ENCODE measurements around the gene LRP1B. TPM values are rescaled to one million over a fixed set of nuclear protein-coding genes. Genes with fewer than 3 reads are reported as not detected.

LRP1B gene
- total RNA-seq, 4 donors from 2014 or later = 0.85 to 3.3 (median 1.1) TPM; not detected in 1

DNA sequence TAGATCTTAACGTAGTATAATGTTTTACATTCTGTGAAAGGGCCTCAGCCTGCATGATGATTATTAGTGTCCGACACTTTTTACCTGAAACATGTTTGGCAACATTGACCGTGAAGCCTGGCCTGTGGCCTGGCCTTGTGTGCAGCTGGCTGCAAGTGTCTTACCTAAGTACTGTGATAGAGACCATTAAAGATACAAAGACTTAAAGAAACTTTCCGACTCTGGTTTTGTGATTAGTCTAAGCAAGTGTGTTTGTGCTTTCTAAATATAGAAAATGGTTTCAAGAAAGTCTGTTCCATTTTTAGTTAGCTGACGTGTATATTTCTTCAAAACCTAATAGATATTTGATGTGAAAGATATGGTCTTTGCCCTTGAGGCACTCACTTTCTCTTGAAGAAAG is 601.8 kb downstream of the LRP1B start:
- Histone ChIP-seq H3K9me3 (no peaks in the 10 kb centered on the region), H3K4me1 (no peaks in the 10 kb centered on the region), H3K4me3 (no peak overlapping the region), H3K27me3 (no peaks in the 10 kb centered on the region), H3K27ac (no peak overlapping the region), H3K36me3 (no peaks in the 10 kb centered on the region)
- no peak for TF ChIP-seq POLR2A (IDR thresholded peaks at IDR 0.05)
- TF ChIP-seq, protein P1, sequence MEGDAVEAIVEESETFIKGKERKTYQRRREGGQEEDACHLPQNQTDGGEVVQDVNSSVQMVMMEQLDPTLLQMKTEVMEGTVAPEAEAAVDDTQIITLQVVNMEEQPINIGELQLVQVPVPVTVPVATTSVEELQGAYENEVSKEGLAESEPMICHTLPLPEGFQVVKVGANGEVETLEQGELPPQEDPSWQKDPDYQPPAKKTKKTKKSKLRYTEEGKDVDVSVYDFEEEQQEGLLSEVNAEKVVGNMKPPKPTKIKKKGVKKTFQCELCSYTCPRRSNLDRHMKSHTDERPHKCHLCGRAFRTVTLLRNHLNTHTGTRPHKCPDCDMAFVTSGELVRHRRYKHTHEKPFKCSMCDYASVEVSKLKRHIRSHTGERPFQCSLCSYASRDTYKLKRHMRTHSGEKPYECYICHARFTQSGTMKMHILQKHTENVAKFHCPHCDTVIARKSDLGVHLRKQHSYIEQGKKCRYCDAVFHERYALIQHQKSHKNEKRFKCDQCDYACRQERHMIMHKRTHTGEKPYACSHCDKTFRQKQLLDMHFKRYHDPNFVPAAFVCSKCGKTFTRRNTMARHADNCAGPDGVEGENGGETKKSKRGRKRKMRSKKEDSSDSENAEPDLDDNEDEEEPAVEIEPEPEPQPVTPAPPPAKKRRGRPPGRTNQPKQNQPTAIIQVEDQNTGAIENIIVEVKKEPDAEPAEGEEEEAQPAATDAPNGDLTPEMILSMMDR (IDR thresholded peaks at IDR 0.05) = no peak
- no peak for DNase-seq

DNA sequence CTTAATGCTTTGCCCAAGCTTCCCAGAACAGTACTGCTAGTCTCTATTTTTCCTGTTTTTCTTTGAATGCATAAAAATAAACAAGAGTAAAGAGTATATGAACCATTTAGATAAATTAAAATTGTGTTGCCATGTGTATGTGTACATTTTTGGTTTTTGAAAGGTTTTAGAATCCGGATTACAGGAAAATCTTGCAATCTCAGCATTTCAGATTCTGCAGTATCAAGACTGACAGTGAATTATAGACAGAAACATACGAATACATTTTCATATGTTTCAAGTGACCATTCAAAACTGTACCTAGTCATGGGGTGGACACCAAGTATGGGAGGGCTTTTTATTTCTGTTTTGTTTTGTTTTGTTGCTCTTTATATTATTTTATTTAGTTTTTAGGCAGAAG is 604.1 kb downstream of the LRP1B start:
- Histone ChIP-seq H3K4me3 (no peak overlapping the region), H3K4me1 (no peaks in the 10 kb centered on the region), H3K27ac (no peak overlapping the region), H3K27me3 (no peaks in the 10 kb centered on the region), H3K36me3 (no peaks in the 10 kb centered on the region), H3K9me3 (no peaks in the 10 kb centered on the region)
- DNase-seq = no peak
- TF ChIP-seq, protein P1 (IDR thresholded peaks at IDR 0.05) = no peak
- TF ChIP-seq POLR2A (IDR thresholded peaks at IDR 0.05) = no peak

DNA sequence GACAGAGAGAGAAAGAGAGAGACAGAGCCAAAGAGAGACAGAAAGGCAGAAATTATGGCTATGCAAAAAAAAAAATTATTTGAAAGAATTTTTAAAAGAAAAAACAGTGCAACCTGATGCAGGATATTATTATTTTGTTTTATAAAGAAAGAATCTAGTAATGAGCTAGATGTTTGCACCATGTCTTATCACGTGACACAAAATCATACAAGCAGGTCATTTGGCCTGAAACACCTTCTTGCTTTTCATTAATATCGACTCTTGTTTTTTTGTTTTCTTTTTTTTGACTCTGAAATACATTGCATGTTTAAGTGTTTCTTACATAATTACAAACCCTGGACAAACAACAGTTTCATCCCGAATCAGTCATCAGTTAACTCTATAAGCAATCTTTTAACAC is 606.0 kb downstream of the LRP1B start:
- Histone ChIP-seq H3K4me1 (no peaks in the 10 kb centered on the region), H3K27me3 (no peaks in the 10 kb centered on the region), H3K36me3 (no peaks in the 10 kb centered on the region), H3K9me3 (no peaks in the 10 kb centered on the region), H3K27ac (no peak overlapping the region), H3K4me3 (no peak overlapping the region)
- DNase-seq = no peak
- TF ChIP-seq POLR2A (IDR thresholded peaks at IDR 0.05) = no peak
- TF ChIP-seq, protein P1 (IDR thresholded peaks at IDR 0.05) = no peak

DNA sequence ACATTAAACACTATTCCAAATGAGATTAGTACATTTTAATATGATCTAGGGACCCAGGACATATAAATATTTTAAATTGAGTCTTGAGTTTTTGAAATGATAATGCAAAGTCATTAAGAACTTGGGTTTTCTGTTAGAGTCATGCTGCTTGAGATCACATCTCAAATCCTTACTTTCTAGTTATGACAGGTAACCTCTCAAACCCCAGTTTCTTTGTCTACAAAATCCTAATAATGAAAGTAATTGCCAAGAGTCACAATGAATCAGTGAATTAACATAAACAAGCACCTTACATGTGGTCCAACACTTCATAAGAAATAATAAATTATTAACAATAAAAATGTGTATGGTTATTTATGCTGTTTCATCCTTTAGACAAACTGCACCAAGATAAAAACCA is 607.6 kb downstream of the LRP1B start:
- H3K4me1 ChIP-seq = no peaks in the 10 kb centered on the region
- no peaks in the 10 kb centered on the region for H3K9me3 ChIP-seq
- DNase-seq = no peak
- TF ChIP-seq, protein P1 (IDR thresholded peaks at IDR 0.05) = no peak
- no peak for TF ChIP-seq POLR2A (IDR thresholded peaks at IDR 0.05)
- no peak overlapping the region for H3K4me3 ChIP-seq
- no peak overlapping the region for H3K27ac ChIP-seq
- no peaks in the 10 kb centered on the region for H3K36me3 ChIP-seq
- no peaks in the 10 kb centered on the region for H3K27me3 ChIP-seq

DNA sequence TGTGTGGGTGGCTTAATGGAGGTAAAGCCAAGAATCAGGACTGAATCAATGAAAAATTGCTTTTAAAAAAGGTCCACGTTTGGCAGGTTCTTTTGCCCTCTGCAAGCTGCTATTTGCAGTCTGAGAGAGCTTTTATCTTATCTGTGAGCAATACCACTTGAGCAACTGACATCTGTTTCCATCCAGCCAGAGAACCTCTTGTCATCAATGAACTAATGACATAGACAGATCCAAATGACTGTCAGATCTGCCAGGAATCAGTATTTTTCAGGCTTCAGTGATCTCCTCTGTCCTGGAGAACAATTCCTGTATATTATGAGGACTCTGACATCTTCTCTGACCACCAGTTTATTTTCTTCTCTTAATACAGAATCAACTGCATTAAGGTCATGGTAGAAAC is 608.1 kb downstream of the LRP1B start:
- TF ChIP-seq, protein P1 (IDR thresholded peaks at IDR 0.05) = no peak
- no peak for TF ChIP-seq POLR2A (IDR thresholded peaks at IDR 0.05)
- Histone ChIP-seq H3K9me3 (no peaks in the 10 kb centered on the region), H3K36me3 (no peaks in the 10 kb centered on the region), H3K4me3 (no peak overlapping the region), H3K27ac (no peak overlapping the region), H3K4me1 (no peaks in the 10 kb centered on the region), H3K27me3 (no peaks in the 10 kb centered on the region)
- no peak for DNase-seq

DNA sequence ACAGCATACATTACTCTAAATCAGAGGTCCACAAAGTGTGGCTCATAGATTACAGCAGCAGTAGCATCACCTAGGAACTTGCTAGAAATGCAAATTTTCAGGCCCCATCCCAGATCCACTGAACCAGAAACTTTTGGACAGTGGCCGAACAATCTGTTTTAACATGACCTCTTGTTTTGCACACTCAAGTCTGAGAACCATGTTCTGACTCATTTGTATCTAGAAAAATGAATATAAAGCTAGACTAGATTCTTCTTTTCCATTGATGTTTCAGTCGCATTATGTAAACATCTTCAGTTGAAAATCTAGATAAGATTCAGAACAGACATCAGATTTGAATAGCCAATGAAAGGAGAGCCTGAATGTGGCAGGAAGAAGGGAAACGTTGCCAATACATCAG is 608.8 kb downstream of the LRP1B start:
- Histone ChIP-seq H3K9me3 (no peaks in the 10 kb centered on the region), H3K27ac (no peak overlapping the region), H3K36me3 (no peaks in the 10 kb centered on the region), H3K4me1 (no peaks in the 10 kb centered on the region), H3K27me3 (no peaks in the 10 kb centered on the region), H3K4me3 (no peak overlapping the region)
- TF ChIP-seq, protein P1 (IDR thresholded peaks at IDR 0.05) = no peak
- no peak for TF ChIP-seq POLR2A (IDR thresholded peaks at IDR 0.05)
- no peak for DNase-seq

Measured in Peyer's patch (tissue), 4 donors.